Measurements from ENCODE around the gene KRTAP5-10.
"Not testable (repeated sequence)": the region's sequence is repeated elsewhere in the genome, so short reads cannot be mapped to it uniquely, and the experiment has no call there.

DNA sequence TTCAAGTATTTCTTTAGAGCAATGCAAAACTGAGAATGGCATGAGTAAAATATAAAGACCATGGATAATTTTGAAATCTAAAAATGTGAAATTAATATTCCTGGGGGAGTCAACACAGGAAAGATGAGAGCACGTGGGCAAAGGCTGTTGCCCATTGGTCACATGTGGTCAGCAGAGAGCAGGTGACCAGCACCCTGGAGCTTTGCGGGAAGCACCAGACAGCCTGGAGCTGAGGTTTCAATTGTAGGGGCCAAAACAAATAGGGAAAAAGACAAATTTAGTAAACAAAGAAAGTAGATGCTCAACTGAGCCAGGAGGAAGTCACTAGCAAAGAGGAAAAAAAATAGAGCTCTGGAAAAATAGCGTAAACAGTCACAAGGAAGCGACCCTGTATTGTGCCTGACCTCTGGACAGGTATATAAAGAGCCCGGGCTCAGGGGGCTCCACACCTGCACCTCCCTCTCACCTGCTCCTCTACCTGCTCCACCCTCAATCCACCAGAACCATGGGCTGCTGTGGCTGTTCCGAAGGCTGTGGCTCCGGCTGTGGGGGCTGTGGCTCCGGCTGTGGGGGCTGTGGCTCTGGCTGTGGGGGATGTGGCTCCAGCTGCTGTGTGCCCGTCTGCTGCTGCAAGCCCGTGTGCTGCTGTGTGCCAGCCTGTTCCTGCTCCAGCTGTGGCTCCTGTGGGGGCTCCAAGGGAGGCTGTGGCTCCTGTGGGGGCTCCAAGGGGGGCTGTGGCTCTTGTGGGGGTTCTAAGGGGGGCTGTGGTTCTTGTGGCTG lies 38.4 kb upstream of the KRTAP5-10 start, which contains the start of gene KRTAP5-7:
- not testable (repeated sequence) for TF ChIP-seq RXRA (IDR thresholded peaks at IDR 0.05; ENCODE audit: borderline replicate concordance, low read depth); SIN3A (IDR thresholded peaks at IDR 0.05; ENCODE audit: borderline replicate concordance, low read depth, low read length); MAX (IDR thresholded peaks at IDR 0.05; ENCODE audit: low read depth); CHD2 (IDR thresholded peaks at IDR 0.05; ENCODE audit: low read length, partially characterized antibody)
- TF ChIP-seq, protein P1, sequence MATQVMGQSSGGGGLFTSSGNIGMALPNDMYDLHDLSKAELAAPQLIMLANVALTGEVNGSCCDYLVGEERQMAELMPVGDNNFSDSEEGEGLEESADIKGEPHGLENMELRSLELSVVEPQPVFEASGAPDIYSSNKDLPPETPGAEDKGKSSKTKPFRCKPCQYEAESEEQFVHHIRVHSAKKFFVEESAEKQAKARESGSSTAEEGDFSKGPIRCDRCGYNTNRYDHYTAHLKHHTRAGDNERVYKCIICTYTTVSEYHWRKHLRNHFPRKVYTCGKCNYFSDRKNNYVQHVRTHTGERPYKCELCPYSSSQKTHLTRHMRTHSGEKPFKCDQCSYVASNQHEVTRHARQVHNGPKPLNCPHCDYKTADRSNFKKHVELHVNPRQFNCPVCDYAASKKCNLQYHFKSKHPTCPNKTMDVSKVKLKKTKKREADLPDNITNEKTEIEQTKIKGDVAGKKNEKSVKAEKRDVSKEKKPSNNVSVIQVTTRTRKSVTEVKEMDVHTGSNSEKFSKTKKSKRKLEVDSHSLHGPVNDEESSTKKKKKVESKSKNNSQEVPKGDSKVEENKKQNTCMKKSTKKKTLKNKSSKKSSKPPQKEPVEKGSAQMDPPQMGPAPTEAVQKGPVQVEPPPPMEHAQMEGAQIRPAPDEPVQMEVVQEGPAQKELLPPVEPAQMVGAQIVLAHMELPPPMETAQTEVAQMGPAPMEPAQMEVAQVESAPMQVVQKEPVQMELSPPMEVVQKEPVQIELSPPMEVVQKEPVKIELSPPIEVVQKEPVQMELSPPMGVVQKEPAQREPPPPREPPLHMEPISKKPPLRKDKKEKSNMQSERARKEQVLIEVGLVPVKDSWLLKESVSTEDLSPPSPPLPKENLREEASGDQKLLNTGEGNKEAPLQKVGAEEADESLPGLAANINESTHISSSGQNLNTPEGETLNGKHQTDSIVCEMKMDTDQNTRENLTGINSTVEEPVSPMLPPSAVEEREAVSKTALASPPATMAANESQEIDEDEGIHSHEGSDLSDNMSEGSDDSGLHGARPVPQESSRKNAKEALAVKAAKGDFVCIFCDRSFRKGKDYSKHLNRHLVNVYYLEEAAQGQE (IDR thresholded peaks at IDR 0.05; ENCODE audit: low read depth, low read length), result not testable (repeated sequence)
- TF ChIP-seq, protein P2, sequence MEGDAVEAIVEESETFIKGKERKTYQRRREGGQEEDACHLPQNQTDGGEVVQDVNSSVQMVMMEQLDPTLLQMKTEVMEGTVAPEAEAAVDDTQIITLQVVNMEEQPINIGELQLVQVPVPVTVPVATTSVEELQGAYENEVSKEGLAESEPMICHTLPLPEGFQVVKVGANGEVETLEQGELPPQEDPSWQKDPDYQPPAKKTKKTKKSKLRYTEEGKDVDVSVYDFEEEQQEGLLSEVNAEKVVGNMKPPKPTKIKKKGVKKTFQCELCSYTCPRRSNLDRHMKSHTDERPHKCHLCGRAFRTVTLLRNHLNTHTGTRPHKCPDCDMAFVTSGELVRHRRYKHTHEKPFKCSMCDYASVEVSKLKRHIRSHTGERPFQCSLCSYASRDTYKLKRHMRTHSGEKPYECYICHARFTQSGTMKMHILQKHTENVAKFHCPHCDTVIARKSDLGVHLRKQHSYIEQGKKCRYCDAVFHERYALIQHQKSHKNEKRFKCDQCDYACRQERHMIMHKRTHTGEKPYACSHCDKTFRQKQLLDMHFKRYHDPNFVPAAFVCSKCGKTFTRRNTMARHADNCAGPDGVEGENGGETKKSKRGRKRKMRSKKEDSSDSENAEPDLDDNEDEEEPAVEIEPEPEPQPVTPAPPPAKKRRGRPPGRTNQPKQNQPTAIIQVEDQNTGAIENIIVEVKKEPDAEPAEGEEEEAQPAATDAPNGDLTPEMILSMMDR (IDR thresholded peaks at IDR 0.05), result not testable (repeated sequence)

Data from SK-N-SH (cell line).